ENCODE results near the gene AADAC. TPM values are rescaled to one million over a fixed set of nuclear protein-coding genes. Genes with fewer than 3 reads are reported as not detected.
"Not testable (repeated sequence)": the region's sequence is repeated elsewhere in the genome, so short reads cannot be mapped to it uniquely, and the experiment has no call there.

The AADAC gene
- polyA plus RNA-seq, 1 of the 3 experiments (the other 2 are of a cell fraction) = 1.2 TPM

DNA sequence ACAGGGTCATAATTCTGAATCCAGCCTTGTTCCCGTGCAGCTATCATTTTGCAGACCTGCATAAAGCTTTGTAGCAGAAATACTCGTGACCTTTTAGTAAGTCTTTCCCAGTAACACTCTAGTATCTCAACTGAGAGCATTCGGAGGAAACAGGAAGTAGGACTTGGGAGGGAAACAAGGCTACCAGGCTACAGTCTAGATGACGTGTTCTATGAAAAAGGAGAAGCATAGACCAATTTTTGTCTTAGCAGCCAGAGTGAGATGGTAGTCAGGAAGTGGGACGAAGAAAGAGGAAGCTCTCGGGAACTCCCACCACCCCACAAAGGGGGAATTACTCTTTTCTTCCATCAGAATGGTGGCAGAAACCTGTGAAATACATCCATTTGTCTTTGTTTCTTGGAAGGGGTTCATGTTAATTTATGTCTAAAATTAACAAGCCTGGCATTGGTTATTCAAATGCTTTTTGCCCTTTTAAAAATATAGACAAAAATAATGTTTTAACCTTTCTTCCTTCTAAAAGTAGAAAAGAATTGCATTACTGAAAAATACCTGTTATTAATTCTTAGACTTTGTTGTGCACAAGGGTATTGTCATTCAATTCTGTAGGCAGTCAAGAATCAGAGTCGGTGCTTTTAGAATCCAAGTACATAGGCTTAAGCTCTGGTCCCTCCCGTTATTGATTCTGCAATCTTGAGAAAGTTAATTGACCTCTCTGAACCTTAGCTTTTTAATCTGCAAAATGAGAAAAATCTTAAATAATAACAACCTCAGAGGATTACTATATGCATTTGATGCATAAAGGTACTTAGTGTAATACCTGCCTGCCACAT lies 57.9 kb downstream of the AADAC start (continued):
- TF ChIP-seq FOXM1 (IDR thresholded peaks at IDR 0.05; ENCODE audit: low read depth) = no peak
- no peak for TF ChIP-seq SMC3 (IDR thresholded peaks at IDR 0.05; ENCODE audit: low read depth, low read length)
- TF ChIP-seq RFX5 (IDR thresholded peaks at IDR 0.05; ENCODE audit: low read length) = no peak

DNA sequence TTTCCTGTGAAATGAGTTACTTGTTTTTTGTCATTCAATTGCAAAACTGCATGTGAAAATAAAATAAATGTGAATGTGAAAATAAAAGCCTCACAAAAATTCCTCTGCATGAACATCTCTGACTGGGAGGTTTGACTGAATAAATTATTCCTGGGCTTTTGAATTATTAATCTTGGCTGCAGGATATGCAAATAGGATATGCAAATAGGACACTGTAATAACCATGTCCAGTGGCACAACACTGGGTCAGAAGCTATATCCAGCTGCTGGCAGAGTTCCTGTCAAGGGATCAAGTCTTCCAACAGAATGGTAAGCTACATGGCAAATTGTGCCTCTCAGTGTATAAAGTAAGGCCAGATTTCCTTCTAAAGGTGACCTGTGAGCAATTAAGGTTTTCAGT lies 59.5 kb downstream of the AADAC start, which contains the start of gene SUCNR1:
SUCNR1 (plus strand) TSS at position 246 of the 400 bp plus-strand sequence. CDS start 6,250 bp downstream, outside the sequence.
- ChIA-PET POLR2A (no interaction called here), CTCF (no interaction called here)
- Histone ChIP-seq H3K9me2 (no peaks in the 10 kb centered on the region), H3K9me3 (no peaks in the 10 kb centered on the region), H3K79me2 (ENCODE audit: insufficient read depth) (peaks cover 58% of the 10 kb centered on the region), H3K4me2 (no peak within 1 kb of the TSS; the same call in 1 of the 2 replicates), H4K20me1 (ENCODE audit: insufficient read depth) (no peaks in the 10 kb centered on the region), H3K4me1 (ENCODE audit: control insufficient read depth in 1 of 2, insufficient read depth in 2 of 2, low read depth in 1 of 2, low read length in 1 of 2) (peaks cover 2 to 15% of the 10 kb centered on the region in 2 experiments; a peak in 3 of 4 replicates), H3K36me3 (replicated peaks in 1 of 2; ENCODE audit: control insufficient read depth in 1 of 2, insufficient read depth in 2 of 2, low read length in 1 of 2) (no peaks in the 10 kb centered on the region), H3F3A (replicated peaks; ENCODE audit: insufficient read depth) (peaks cover 34% of the 10 kb centered on the region), H3K27ac (ENCODE audit: low read depth in 2 of 2, low read length in 1 of 2) (peak within 1 kb of the TSS; percentile 80 to 87; a peak in 3 of 4 replicates), H3K4me3 (ENCODE audit: low read depth in 2 of 2, low read length in 1 of 2) (peak within 1 kb of the TSS in 1 of 2 experiments; percentile 21; a peak in 2 of 4 replicates), H2AFZ (ENCODE audit: low read depth) (no peak within 1 kb of the TSS), H3K27me3 (ENCODE audit: insufficient read depth) (no peaks in the 10 kb centered on the region), H3K9ac (peak within 1 kb of the TSS; percentile 56; the same call in 1 of the 2 replicates)
- no peak for DNase-seq
- no peak for TF ChIP-seq EP300 (IDR thresholded peaks at IDR 0.05; ENCODE audit: borderline replicate concordance in 1 of 2, low read depth in 1 of 2, low read length in 1 of 2)
- TF ChIP-seq ELF1 (IDR thresholded peaks at IDR 0.05) = no peak
- no peak for TF ChIP-seq TEAD4 (IDR thresholded peaks at IDR 0.05; ENCODE audit: borderline replicate concordance, insufficient read depth)
- TF ChIP-seq, protein P1, sequence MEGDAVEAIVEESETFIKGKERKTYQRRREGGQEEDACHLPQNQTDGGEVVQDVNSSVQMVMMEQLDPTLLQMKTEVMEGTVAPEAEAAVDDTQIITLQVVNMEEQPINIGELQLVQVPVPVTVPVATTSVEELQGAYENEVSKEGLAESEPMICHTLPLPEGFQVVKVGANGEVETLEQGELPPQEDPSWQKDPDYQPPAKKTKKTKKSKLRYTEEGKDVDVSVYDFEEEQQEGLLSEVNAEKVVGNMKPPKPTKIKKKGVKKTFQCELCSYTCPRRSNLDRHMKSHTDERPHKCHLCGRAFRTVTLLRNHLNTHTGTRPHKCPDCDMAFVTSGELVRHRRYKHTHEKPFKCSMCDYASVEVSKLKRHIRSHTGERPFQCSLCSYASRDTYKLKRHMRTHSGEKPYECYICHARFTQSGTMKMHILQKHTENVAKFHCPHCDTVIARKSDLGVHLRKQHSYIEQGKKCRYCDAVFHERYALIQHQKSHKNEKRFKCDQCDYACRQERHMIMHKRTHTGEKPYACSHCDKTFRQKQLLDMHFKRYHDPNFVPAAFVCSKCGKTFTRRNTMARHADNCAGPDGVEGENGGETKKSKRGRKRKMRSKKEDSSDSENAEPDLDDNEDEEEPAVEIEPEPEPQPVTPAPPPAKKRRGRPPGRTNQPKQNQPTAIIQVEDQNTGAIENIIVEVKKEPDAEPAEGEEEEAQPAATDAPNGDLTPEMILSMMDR (IDR thresholded peaks at IDR 0.05) = no peak
- TF ChIP-seq EZH2phosphoT487 (IDR thresholded peaks at IDR 0.05; ENCODE audit: borderline replicate concordance, low read depth) = no peak
- TF ChIP-seq RFX5 (IDR thresholded peaks at IDR 0.05; ENCODE audit: low read length) = no peak
- TF ChIP-seq, protein P2, sequence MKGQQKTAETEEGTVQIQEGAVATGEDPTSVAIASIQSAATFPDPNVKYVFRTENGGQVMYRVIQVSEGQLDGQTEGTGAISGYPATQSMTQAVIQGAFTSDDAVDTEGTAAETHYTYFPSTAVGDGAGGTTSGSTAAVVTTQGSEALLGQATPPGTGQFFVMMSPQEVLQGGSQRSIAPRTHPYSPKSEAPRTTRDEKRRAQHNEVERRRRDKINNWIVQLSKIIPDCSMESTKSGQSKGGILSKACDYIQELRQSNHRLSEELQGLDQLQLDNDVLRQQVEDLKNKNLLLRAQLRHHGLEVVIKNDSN (IDR thresholded peaks at IDR 0.05; ENCODE audit: borderline replicate concordance, low read depth) = no peak
- no peak for TF ChIP-seq TCF12 (IDR thresholded peaks at IDR 0.05)
- no peak for TF ChIP-seq MEF2A (IDR thresholded peaks at IDR 0.05; ENCODE audit: borderline replicate concordance, low read depth)
- TF ChIP-seq, protein P3, sequence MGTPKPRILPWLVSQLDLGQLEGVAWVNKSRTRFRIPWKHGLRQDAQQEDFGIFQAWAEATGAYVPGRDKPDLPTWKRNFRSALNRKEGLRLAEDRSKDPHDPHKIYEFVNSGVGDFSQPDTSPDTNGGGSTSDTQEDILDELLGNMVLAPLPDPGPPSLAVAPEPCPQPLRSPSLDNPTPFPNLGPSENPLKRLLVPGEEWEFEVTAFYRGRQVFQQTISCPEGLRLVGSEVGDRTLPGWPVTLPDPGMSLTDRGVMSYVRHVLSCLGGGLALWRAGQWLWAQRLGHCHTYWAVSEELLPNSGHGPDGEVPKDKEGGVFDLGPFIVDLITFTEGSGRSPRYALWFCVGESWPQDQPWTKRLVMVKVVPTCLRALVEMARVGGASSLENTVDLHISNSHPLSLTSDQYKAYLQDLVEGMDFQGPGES (IDR thresholded peaks at IDR 0.05; ENCODE audit: low read depth, low read length) = no peak
- TF ChIP-seq SIN3A (IDR thresholded peaks at IDR 0.05; ENCODE audit: borderline replicate concordance, low read depth, low read length) = no peak

DNA sequence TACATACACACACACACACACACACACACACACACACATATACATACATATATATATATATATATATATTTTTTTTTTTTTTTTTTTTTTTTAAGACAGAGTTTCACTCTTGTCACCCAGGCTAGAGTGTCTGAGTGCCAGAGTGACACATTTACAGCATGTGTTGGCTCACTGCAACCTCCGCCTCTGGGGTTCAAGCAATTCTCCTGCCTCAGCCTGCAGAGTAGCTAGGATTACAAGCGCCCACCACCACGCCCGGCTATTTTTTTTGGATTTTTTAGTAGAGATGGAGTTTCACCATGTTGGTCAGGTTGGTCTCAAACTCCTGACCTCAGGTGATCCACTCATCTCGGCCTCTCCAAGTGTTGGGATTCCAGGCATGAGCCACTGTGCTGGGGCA lies 60.2 kb downstream of the AADAC start:
- 61% methylated on average over 5 of the region's 5 CpGs for WGBS (ENCODE audit: low lambda C conversion rate)
- CTCF ChIA-PET = not testable (repeated sequence)
- H3K4me3 ChIP-seq (ENCODE audit: low read depth in 2 of 2, low read length in 1 of 2) = peak overlapping the region in 1 of 2 experiments; percentile 21; a peak in 2 of 4 replicates

More for the DNA sequence above, 60.2 kb downstream of the AADAC start:
- H3K9me3 ChIP-seq; H3K36me3 ChIP-seq (replicated peaks in 1 of 2; ENCODE audit: control insufficient read depth in 1 of 2, insufficient read depth in 2 of 2, low read length in 1 of 2); H2AFZ ChIP-seq (ENCODE audit: low read depth); POLR2A ChIA-PET; H3K9me2 ChIP-seq; H3K27me3 ChIP-seq (ENCODE audit: insufficient read depth); H3K4me2 ChIP-seq; H4K20me1 ChIP-seq (ENCODE audit: insufficient read depth); DNase-seq: not testable (repeated sequence)
- Histone ChIP-seq H3K4me1 (ENCODE audit: control insufficient read depth in 1 of 2, insufficient read depth in 2 of 2, low read depth in 1 of 2, low read length in 1 of 2) (peaks cover 2 to 14% of the 10 kb centered on the region in 2 experiments; a peak in 3 of 4 replicates), H3F3A (replicated peaks; ENCODE audit: insufficient read depth) (peaks cover 37% of the 10 kb centered on the region), H3K27ac (ENCODE audit: low read depth in 2 of 2, low read length in 1 of 2) (peak overlapping the region; percentile 17 to 80; a peak in 3 of 4 replicates), H3K79me2 (ENCODE audit: insufficient read depth) (peaks cover 60% of the 10 kb centered on the region), H3K9ac (peak overlapping the region; percentile 56; the same call in 1 of the 2 replicates)

Measured in SK-N-SH (cell line).